ENCODE results near the gene OR2A25.
"Not testable (repeated sequence)": the region's sequence is repeated elsewhere in the genome, so short reads cannot be mapped to it uniquely, and the experiment has no call there.

OR2A25 gene, protein sequence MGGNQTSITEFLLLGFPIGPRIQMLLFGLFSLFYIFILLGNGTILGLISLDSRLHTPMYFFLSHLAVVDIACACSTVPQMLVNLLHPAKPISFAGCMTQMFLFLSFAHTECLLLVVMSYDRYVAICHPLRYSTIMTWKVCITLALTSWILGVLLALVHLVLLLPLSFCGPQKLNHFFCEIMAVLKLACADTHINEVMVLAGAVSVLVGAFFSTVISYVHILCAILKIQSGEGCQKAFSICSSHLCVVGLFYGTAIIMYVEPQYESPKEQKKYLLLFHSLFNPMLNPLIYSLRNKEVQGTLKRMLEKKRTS

DNA sequence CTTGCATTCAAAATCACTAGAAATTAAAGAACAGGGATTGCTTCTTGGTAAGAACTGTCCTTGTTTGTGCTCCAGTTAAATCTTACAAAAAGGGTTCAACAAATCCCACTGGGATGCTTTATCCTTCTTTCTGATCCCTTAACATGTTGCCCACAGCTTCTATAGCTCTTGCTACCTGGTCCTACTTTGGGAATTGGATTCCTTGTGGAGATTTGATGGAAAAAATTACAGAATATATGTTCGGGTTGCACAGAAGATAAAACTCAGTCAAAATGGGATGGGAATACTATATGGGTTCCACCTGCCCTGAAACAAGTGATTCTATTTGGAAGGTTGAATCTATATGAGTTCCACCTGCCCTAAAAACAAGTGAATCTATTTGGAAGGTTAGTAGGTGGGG lies at the start of gene OR2A25:
OR2A25 (plus strand) TSS at position 301 of the 400 bp plus-strand sequence. CDS start 4,409 bp downstream, outside the sequence.
- no peak for DNase-seq

DNA sequence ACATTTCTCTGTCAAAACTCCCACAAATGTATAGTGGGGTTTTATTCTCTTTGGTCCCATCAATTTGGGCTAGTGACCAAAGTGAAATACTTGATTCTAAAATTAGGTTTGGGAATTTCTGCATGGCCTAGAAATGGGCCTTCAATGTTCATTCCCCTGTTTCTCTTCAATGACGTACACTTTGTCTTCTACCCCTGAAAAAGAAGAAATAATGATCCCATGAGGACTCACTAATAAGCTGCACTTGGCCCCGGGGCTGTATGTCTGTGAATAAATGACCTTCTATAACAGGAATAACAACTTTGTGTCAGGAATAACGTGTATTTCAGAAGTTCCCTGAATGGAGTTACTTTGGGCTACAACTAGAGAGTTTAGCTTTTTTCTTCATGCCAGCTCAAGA lies 49.3 kb upstream of the OR2A25 start:
- no peak for DNase-seq

DNA sequence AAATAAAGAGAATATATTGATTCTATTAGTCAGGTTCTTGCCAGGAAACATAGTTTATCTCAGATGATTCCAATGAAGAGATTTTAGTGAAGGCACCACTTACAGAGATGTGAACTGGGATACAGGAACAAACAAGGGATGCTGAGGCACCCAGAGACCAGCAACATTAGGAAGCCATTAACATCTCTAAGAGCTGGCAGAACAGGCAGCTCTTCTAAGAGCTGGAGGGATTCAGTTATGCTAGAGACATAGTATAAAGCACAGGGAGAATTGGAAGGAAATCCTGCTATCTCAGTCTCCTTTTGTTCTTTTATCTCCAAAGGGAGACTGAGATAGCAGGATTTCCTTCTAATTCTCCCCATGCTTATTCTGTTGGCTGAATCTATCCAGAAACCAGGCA lies 47.4 kb upstream of the OR2A25 start:
- no peak for DNase-seq

DNA sequence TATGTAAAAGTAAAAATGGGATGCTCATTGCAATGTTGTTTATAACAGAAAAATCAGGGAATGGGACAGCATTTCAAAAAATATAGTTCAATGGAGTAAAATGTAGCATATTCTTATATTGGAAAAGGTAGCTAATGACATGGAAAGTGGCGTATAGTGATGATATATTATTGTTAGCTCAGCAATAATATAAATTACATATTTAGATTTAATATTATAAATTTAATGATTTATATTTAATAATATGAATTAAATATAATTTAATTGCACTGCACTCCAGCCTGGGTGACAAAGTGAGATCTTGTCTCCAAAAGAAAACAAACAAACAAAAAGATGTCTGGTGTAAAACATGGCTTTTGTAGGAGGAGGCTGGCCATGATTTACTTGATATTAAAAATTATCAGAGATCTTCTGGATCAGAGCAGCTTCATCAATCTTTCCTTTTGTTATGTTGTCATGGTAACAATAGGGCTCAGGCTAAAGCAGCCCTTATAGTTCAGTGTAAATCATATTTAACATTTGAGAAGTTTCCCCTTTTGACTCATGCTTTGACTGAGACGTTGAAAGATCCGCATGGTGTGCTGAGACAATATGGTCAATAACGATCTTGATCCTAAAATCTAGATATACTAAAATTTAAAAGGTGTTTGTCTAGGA lies 46.3 kb upstream of the OR2A25 start:
- DNase-seq: peak; percentile 27

DNA sequence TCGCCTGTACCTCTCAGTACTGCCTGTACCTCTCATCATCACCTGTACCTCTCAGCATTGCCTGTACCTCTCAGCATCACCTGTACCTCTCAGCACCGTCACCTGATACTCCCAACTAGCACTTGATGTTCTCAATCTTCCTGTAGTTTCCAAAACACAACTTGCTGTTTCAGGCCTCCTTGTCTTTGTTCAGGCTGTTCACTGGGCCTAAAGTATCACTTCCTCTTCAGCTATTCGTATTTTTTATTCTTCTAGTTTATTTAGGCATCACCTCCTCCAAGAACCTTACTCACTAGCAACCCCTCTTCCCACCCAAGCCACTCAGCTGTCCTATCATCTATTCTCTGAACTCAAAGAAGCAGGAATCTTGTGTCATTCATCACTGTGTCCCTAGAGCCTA lies 45.4 kb upstream of the OR2A25 start:
- DNase-seq: no peak

DNA sequence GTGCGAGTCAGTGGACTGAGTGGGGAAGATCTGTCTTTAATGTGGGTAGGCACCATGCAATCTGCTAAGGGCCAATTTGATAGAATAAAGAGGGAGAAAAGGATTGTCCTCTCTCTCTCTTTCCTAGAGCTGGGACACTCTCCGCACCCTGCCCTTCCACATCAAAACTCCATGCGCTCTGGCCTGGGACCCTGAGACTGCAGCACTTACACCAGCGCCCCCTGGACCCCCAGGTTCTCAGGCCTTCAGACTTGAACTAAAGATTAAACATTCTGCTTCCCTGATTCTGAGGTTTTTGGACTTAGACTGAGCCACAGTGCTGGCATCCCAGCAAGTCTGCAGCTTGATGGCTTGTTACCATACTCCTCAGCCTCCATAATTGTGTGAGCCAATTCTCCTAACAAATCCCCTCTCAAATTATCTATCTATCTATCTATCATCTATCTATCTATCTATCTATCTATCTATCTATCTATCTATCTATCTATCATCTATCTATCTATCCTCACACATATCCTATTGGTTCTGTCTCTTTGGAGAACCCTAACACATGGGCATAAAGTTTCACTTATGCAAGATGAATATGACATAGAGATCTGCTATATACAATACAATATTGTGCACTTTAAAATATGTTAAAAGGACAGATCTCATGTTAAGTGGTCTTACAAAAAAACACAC lies 43.3 kb upstream of the OR2A25 start:
- DNase-seq: no peak

DNA sequence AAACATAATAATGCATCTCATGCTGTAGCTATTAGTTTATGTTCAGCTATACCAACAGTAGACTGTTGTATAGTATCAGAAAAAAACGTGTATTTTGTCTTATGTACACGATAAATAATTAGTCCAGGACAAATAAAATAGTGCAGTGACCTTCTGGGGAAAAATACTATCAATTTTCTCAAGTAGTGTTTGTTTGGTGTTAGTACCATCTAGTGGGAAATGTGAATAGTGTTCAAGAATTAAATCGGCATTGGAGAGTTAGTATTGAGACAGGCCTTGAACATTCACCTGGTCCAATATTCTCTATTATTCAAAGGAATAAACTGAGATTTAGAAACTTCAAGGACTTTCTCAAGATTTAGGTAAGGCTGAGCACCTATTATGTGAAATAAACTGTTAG lies 42.5 kb upstream of the OR2A25 start:
- DNase-seq: peak; percentile 62

DNA sequence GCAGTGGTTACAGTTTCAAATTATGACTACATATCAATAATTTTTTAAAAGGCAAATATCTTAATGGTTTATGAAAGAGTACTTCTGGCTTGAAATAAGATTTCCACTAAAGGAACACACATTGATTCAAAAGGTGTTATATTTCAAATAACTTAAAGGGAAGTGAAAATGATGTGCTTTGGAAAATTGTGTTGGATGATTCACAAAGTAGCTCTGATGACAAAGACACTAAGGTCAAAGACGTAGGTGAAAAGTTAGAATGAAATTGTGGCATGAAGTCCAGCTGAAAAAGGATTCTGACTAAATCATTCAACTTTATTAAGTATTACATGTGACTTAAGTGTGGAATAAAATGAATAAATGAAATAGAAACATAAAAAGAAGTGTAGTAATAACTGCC lies 41.6 kb upstream of the OR2A25 start:
- DNase-seq: no peak

DNA sequence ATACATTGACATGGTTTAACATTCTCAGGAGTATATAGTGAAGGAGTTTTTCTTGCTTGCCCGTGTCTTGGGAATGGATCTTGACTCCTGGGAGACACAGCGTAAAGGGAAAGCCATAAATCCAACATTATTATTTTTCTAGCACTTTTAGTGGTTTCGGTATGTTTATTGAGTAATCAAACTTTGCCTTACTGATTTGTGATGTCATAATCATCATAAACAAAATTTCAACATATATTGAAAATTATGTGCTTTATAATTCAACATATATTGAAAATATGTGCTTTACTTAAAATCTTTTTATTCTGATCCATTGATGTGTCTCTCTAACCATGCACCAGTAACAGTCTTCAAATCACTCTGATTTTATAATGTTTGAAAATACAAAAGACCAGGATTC lies 41.1 kb upstream of the OR2A25 start:
- no peak for DNase-seq

DNA sequence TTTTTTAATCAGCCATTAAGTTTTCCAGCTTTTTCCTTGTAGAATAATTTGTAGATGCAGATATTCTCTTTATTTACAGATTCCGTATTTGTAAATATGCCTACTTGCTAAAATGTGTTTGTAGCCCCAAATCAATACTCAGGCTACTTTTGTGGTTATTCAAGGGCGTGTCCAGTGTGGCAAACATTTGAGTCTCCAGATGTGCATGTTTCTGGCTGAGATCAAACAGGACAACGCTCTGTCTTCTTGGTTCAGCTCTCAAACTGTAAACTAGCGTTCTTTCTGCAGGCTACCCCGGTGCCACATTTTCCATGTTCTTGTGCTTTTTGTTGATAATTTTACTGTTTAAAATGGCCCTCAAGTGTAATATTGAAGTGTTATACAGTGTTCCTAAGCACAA lies 37.1 kb upstream of the OR2A25 start:
- no peak for DNase-seq

DNA sequence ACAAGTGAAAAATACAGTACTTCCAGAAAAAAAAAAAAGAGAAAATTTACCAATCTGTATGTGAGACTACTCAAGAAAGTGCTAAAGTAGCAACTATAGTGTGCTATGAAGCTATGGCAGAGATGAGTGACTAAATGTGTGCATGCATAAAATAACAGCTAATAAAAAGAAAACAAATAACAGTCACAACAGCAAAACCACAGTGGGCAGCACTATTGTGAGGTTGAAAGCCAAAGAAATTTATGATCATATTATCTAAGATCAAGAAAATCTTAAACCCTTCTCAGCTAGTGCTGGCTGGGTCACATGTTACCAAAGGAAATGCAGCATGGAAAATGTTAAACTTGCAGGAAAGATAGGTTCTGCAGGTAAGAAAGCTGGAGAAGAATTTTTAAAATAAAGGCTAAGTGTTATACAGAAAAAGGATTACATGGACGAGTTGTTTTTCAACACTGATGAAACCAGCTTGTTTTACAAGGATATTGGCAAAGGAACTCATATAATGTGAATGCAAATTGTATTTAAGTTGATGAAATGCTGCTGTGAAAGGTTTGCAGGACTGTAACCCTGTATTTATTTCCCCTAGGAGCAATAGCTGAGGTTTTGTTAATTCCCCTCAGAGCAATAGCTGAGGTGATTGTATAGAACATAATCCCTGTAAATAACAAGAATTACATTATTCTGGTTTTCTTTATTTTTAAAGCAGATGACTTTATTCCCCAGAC lies 36.5 kb upstream of the OR2A25 start:
- no peak for DNase-seq

DNA sequence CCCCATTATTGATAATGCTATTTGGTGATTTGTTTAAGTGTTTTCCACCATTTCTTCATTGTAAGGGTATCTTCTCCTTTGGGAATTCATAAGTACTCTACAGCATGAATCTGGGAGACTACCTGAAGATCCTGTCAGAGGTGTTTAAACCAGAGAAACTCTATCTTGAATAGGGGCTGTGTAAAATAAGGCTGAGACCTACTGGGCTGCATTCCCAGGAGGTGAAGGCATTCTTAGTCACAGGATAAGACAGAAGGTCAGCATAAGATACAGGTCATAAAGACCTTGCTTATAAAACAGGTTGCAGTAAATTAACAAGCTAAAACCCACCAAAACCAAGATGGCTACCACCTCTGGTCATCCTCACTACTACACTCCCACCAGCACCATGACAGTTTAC lies 34.2 kb upstream of the OR2A25 start:
- DNase-seq: no peak

DNA sequence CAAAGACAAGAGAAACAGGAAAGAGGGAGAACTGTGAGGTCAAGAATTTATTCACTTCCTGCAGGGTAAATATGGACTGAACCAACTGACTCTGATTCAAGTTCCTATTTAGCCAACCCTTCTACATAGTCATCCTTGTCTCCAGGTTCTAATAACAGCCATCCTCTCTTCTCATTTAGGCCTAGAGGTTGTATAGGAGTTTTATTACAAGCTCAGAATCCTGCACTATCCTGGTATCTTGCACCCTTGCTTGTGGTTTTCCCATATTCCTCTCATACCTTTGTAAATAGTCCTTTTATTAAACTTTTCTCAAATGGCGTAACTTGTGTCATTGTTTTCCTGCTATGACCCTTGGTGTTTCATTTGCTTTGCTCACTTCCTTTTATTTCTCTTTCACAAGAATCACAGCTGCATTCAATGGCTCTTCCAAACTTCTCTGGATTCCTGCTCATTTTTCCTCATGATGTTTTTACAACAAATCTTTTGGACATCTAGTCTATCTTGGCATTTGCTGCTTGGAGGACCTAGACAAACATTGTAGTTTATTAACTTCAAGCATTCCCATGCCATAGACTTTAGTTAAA lies 33.2 kb upstream of the OR2A25 start:
- no peak for DNase-seq

DNA sequence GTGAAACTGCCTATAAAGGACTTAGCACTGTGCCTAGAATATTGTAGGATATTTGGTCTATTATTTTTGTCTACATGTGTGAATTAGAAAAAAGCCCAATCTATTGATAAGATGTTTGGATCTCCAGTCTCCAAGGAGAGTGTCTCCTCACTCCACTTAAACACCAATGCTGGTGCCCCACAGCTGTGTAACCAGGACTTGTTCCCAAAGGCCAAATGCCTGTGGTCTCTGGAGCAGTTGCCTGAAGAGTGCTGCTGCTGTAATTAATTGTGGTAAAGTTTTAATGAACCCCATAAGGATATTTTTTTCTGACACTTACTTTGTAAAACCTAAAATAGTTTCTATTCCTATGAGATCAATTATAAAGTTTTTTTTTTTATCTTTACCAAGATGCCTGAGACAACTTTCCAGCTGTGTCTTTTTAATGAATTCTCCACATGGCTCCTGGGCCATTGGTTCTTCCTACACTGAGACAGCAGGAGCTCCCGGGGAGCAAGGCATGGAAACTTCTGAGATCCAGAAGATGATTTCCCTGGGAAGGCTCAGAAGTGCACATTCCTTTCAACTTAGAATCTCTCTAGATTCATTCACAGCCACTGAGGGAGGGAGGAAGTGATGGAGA lies 32.1 kb upstream of the OR2A25 start:
- no peak for DNase-seq

DNA sequence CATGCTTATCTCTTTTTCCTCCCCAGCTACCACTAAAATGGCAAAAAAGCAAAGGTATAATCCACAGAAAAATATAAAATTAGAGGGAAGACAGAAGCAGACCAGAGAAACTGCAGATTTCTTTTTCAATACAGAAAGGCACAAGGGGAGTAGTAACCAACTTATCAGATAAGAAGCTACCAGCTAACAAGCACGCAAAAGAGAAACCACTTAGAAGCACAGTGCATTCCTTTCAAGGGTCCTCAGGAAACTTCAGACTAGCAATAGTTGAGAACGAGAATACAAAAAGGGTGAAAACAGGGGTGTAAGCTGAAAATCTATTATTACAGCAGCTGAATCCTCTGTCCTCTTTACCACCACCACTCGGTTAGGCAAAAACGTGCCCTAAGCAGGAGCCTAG lies 30.7 kb upstream of the OR2A25 start:
- DNase-seq: no peak

DNA sequence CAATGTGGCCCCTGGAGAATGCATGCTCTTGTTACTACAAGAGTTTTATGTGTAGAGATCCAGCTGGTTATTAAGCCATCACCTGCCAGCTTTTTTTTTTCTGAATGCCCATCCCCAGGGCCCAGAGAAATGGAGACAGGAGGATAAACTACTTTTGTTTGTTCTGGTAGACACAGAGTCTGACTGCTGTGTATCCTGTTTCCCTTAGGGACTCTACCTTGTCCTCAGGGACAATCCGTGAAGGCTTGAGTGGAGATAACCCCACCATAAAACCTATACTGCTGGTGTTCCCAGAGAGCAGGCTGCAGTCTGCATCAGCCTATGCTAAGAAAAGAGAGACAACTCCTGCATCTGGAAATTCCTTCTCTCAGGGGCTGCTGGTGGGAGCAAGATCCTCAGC lies 21.0 kb upstream of the OR2A25 start, which contains the start of gene OR2A5:
OR2A5 (plus strand) TSS at position 301 of the 400 bp plus-strand sequence. CDS start 1,454 bp downstream, outside the sequence.
- peak; percentile 16 for DNase-seq

DNA sequence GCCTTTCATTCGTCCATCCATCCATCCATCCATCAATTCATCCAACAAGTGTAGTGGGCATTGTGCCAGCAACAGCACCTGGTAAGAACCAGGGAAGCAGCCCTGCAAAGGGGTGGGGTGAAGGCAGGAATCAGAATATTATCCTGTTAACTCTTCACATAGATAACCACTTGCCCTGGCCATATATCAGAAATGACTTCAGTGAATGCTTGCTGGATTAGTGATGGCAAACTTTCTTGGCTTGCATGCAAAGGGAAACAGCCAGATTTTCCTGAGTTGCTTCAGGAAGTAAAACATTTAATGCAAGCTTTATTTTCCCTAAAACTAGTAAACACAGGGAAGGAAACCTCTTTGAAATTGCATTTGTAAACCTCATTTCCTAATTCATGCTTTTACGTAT lies 20.1 kb upstream of the OR2A25 start:
- DNase-seq: peak; percentile 23

DNA sequence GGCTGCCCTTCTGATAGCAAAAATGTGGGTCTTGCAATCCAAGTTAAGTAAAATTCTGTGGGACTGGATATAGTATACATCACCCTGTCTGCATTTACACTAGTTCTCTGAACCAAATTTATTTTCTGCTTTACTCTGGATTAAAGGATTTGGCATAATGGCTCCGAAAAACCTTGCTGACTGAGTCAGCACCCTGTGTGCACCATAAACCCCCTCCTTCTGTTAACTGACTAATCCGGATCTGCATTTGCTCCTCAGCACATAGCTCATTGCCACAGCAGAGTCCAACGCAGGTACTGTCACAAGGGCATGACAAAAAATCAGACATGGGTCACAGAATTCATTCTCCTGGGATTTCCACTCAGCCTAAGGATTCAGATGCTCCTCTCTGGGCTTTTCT lies 19.5 kb upstream of the OR2A25 start:
- no peak for DNase-seq

DNA sequence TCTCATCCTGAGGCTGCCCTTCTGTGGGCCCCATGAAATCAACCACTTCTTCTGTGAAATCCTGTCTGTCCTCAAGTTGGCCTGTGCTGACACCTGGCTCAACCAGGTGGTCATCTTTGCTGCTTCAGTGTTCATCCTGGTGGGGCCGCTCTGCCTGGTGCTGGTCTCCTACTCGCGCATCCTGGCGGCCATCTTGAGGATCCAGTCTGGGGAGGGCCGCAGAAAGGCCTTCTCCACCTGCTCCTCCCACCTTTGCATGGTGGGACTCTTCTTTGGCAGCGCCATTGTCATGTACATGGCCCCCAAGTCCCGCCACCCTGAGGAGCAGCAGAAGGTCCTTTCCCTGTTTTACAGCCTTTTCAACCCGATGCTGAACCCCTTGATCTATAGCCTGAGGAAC lies 18.7 kb upstream of the OR2A25 start:
- not testable (repeated sequence) for DNase-seq

DNA sequence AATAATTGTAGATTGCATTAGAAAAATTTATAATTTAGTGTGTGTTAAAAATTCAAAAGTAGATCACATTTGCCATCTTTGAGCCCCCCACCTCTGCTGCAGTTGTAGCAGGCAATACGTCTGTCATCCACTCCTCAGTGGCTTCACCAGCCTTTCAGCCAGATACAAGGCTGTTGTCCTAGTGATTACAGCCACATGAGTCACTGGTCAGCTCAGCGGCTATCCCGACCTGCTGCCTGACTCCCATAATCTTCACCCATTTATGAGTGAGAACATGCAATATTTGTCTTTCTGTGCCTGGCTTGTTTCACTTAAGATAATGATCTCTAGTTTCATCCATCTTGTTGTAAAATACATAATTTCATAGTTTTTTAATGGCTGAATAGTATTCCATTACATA lies 11.7 kb upstream of the OR2A25 start:
- DNase-seq: peak; percentile 59

DNA sequence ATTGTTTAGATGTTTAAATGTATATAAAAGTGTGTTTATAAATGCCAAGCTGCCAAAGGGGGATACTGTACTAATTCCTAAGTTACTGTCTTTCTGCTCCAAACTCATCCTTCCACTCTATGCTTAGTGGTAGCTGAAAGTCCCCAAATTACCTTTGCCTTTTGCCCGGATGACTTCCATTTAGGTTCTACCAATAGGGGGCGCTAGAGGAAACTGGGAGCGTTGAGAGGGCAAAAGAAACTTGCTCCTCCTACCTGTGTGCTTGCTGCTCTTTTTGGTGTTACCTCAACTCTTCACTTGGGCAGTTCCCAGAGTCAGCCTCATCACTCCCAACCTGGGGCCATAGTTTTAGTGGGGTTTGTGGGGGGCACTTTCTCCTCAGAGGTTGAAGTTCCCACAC lies 5.9 kb upstream of the OR2A25 start:
- DNase-seq: peak; percentile 35

DNA sequence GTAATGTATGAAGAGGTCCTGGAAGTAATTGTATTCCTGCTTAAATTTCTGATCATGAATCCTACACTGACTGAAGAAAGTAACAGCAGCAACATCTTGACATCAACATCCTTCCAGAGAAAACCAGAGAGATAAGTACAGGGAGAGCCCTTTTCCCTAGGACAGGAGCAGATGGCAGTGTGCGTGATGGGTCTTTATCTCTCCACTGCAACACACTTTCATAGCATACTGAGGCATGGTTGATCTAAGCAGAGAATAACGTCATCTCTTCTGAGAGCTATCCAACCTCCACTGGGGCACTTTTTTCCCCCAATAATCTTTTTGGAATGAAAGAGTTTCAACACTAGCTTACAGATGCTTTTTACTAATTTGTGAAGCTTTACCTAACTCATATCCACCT lies 342 bp downstream of the OR2A25 start:
- DNase-seq: no peak

DNA sequence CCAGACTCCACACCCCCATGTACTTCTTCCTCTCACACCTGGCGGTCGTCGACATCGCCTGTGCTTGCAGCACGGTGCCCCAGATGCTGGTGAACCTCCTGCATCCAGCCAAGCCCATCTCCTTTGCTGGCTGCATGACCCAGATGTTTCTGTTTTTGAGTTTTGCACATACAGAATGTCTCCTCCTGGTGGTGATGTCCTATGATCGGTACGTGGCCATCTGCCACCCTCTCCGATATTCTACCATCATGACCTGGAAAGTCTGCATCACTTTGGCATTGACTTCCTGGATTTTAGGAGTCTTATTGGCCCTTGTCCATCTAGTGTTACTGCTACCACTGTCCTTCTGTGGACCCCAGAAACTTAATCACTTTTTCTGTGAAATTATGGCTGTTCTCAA lies 4.8 kb downstream of the OR2A25 start:
- peak; percentile 12 for DNase-seq

Data from DMS53 (cell line).